Activated CD8-positive, alpha-beta T cell treated with anti-CD3 and anti-CD28 coated beads for 36 hours (primary cell): ENCODE measurements around the gene MORF4L2. TPM values are rescaled to one million over a fixed set of nuclear protein-coding genes. Genes with fewer than 3 reads are reported as not detected.

Experiments used
- ATAC-seq: fragments of 200-7000 bp; cut with Tn5 transposase; one replicate; pipeline ENCODE4 v1.10.0; 2021; ENCODE audit warnings: mild to moderate bottlenecking, moderate library complexity
- CTCF ChIA-PET: fragments of 350-600 bp; sonication (Branson Sonifier 250); formaldehyde crosslinking; loops from one replicate; lab custom pipeline; 2021; ENCODE audit warnings: antibody characterized with exemption; lab: Charles Lee
- POLR2A ChIA-PET: fragments of 350-600 bp; sonication (Branson Sonifier 250); formaldehyde crosslinking; loops from one replicate; lab custom pipeline; 2021; ENCODE audit warnings: antibody characterized with exemption; lab: Charles Lee
- DNase-seq: peaks from one replicate; pipeline ENCODE4 v3.0.0-alpha.2; 2020
- H3K27ac Mint-ChIP-seq: one replicate; pipeline ENCODE4 v1.8.0; 2021; ENCODE audit warnings: mild to moderate bottlenecking, mixed read lengths
- H3K27me3 Mint-ChIP-seq: one replicate; pipeline ENCODE4 v1.8.0; 2021; ENCODE audit warnings: mixed read lengths
- H3K36me3 Mint-ChIP-seq: one replicate; pipeline ENCODE4 v1.8.0; 2021; ENCODE audit warnings: low read depth, mixed read lengths
- H3K4me1 Mint-ChIP-seq: one replicate; pipeline ENCODE4 v1.8.0; 2021; ENCODE audit warnings: low read depth, mixed read lengths
- H3K4me3 Mint-ChIP-seq: one replicate; pipeline ENCODE4 v1.8.0; 2021; ENCODE audit warnings: mild to moderate bottlenecking, moderate library complexity, mixed read lengths
- H3K9me3 Mint-ChIP-seq: one replicate; pipeline ENCODE4 v1.8.0; 2021; ENCODE audit warnings: mixed read lengths
- intact Hi-C: fragments of 100-400 bp; cut with micrococcal nuclease; formaldehyde crosslinking; loops from one replicate; pipeline ENCODE4 v1.10.0; 2022
- total RNA-seq, 2 experiments: library from RNA; stranded (reverse); gene quantifications; one replicate each; pipeline ENCODE4 v1.2.3, GENCODE V29; 2021
- TF ChIP-seq, protein P1 (sequence below): fragments of 200-600 bp; IDR thresholded peaks from one replicate; pipeline ENCODE4 v1.8.0; 2022; ENCODE audit warnings: antibody characterized with exemption, mild to moderate bottlenecking

MORF4L2 gene
- total RNA-seq, 2 experiments from 2014 or later = 234 to 239 TPM

DNA sequence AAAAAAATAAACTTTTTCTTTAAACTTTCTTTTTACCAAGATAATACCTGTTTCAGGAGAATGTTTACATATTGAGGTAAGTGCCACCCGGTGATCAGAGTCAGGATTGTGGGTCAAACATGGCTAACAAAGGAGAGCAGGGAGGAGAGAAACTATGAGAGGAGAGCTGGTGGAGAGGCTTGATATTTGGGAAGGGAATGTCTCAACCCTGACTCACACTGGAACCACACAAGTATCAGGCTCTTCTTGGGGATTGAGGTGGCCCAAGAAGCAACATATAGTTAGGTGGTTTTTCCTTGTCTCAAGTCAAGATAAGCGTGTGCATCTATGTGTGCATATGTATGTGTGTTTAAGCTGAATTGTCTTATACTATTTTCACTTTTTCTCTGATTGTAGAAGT lies 51.1 kb downstream of the MORF4L2 start:
- CTCF ChIA-PET = no interaction called here
- ATAC-seq (no peak), DNase-seq (no peak)
- TF ChIP-seq, protein P1, sequence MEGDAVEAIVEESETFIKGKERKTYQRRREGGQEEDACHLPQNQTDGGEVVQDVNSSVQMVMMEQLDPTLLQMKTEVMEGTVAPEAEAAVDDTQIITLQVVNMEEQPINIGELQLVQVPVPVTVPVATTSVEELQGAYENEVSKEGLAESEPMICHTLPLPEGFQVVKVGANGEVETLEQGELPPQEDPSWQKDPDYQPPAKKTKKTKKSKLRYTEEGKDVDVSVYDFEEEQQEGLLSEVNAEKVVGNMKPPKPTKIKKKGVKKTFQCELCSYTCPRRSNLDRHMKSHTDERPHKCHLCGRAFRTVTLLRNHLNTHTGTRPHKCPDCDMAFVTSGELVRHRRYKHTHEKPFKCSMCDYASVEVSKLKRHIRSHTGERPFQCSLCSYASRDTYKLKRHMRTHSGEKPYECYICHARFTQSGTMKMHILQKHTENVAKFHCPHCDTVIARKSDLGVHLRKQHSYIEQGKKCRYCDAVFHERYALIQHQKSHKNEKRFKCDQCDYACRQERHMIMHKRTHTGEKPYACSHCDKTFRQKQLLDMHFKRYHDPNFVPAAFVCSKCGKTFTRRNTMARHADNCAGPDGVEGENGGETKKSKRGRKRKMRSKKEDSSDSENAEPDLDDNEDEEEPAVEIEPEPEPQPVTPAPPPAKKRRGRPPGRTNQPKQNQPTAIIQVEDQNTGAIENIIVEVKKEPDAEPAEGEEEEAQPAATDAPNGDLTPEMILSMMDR = no peak
- Mint-ChIP-seq H3K27ac (no peak overlapping the region), H3K4me1 (no peaks in the 10 kb centered on the region), H3K9me3 (no peaks in the 10 kb centered on the region), H3K4me3 (no peak overlapping the region), H3K36me3 (no peaks in the 10 kb centered on the region), H3K27me3 (no peaks in the 10 kb centered on the region)
- POLR2A ChIA-PET = no interaction called here
- intact Hi-C loops = loop anchor here (10.0 kb wide), 1 partner anchor 49 kb away; the partner anchor contains the start of gene MORF4L2

DNA sequence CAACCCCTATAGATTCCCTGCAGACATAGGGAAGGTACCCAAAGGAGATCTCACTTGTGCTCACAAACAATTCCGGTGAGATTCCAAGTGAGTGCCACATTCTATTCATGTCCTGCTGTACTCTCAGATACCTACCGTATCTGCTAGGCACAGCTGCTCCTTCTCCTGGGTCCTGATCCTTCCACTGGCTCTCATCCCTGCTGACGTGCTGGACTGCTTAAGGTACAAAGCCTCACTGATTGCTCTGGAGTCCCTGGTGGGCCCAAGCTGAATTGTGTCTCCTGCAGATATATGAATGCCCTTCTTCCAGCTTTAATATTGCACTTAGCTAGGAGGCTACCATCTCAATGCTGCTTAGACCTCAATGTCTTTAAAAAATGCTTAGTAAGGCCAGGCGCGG lies 55.4 kb downstream of the MORF4L2 start:
- Mint-ChIP-seq H3K9me3 (no peaks in the 10 kb centered on the region), H3K36me3 (peaks cover 1% of the 10 kb centered on the region), H3K4me3 (no peak overlapping the region), H3K27me3 (no peaks in the 10 kb centered on the region), H3K4me1 (peaks cover 18% of the 10 kb centered on the region), H3K27ac (no peak overlapping the region)
- intact Hi-C loops = loop anchor here (10.0 kb wide), 1 partner anchor 54 kb away; the partner anchor contains the start of gene MORF4L2
- DNase-seq (no peak), ATAC-seq (no peak)
- TF ChIP-seq, protein P1 = no peak
- POLR2A ChIA-PET = no interaction called here
- CTCF ChIA-PET = no interaction called here

DNA sequence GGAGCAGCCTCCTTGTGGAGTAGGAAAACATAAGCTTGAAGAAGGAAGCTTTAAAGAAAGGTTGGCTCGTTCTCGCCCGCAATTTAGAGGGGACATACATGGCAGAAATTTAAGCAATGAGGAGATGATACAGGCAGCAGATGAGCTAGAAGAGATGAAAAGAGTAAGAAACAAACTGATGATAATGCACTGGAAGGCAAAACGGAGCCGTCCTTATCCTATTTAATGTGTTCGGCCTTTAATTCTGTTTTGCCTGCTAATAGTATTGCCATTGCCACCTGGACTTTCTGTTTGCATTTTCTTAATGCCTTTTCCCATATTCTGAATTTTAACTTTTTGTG lies 56.4 kb downstream of the MORF4L2 start:
- H3K9me3 Mint-ChIP-seq = no peaks in the 10 kb centered on the region
- H3K36me3 Mint-ChIP-seq = peaks cover 1% of the 10 kb centered on the region
- DNase-seq (no peak), ATAC-seq (no peak)
- ChIA-PET POLR2A (no interaction called here), CTCF (no interaction called here)
- intact Hi-C loops = loop anchor here (10.0 kb wide), 1 partner anchor 55 kb away; the partner anchor contains the start of gene MORF4L2
- peak overlapping the region; percentile 88 for H3K4me3 Mint-ChIP-seq
- TF ChIP-seq, protein P1 = no peak
- H3K27ac Mint-ChIP-seq = no peak overlapping the region
- no peaks in the 10 kb centered on the region for H3K27me3 Mint-ChIP-seq
- H3K4me1 Mint-ChIP-seq = peaks cover 18% of the 10 kb centered on the region

DNA sequence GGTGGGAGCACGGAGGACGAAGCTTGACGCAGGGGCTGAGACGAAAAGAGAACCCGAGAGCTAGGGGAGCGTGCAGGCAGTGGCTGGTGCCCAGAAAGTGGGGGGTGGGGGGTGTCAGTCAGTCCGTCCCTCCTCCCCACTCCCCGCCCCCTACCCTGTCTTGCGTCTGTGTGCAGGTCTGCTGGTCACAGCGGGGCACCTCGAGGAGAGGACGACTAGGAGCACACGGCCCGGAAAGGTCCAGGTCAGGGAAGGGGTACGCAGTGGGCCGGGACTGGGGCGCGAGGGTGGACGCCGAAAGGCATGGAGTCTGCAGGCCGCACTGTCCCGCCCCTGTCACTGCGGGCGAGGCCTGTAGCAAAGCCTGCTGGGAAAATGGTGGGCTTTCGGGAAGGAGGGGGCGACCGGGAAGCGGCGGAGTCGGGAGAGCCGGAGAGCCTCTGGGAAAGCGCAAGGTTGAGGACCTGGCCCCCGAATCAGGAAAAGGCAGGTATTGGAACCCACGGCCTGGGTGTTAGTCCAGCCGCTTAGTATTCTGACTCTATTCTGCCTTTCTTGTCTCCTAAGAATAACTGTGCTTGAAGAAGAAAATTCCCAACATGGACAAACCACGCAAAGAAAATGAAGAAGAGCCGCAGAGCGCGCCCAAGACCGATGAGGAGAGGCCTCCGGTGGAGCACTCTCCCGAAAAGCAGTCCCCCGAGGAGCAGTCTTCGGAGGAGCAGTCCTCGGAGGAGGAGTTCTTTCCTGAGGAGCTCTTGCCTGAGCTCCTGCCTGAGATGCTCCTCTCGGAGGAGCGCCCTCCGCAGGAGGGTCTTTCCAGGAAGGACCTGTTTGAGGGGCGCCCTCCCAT lies 57.0 kb downstream of the MORF4L2 start:
- CTCF ChIA-PET = no interaction called here
- ATAC-seq (peak; percentile 55), DNase-seq (peak; percentile 29)
- TF ChIP-seq, protein P1 = no peak
- Mint-ChIP-seq H3K36me3 (peaks cover 1% of the 10 kb centered on the region), H3K4me1 (peaks cover 18% of the 10 kb centered on the region), H3K27ac (peak overlapping the region; percentile 89), H3K9me3 (no peaks in the 10 kb centered on the region), H3K4me3 (peak overlapping the region; percentile 88), H3K27me3 (no peaks in the 10 kb centered on the region)
- intact Hi-C loops = loop anchor here (10.0 kb wide), 1 partner anchor 55 kb away; the partner anchor contains the start of gene MORF4L2
- POLR2A ChIA-PET = interaction anchor here (0.7 kb wide), 1 partner anchor 18 kb away, joined by 3 read pairs; no protein-coding TSS in a partner anchor
